Keratinocyte (primary cell): ENCODE results near the gene FAAP20. TPM values are rescaled to one million over a fixed set of nuclear protein-coding genes. Genes with fewer than 3 reads are reported as not detected.

ENCODE experiments used
- DNase-seq: peaks from one replicate; pipeline ENCODE4 v3.0.0-alpha.2; 2011; ENCODE audit warnings: low read depth, missing footprints, low spot score
- FAIRE-seq: peaks from 2 replicates; lab custom pipeline; 2011; peaks lifted over from hg19 to GRCh38; lab: Jason Lieb, UNC
- H2AFZ ChIP-seq: 2 replicates; pipeline ENCODE4 v1.6.0; 2012; ENCODE audit warnings: low read length, control low read depth, inconsistent platforms; ENCODE audit not compliant: control insufficient read depth
- H3K27ac ChIP-seq: 2 replicates; pipeline ENCODE4 v1.5.1; 2011; ENCODE audit warnings: low read length; ENCODE audit not compliant: control insufficient read depth, insufficient read depth
- H3K27me3 ChIP-seq: 3 replicates; pipeline ENCODE4 v1.6.0; 2011; ENCODE audit warnings: low read length; ENCODE audit not compliant: control insufficient read depth, insufficient read depth; ENCODE audit errors: extremely low read depth
- H3K36me3 ChIP-seq, 2 experiments: 2 replicates in 1 of 2; 3 replicates in 1 of 2; pipeline ENCODE4 v1.5.1; 2011; ENCODE audit warnings: low read length in 2 of 2, mild to moderate bottlenecking in 1 of 2; ENCODE audit not compliant: control insufficient read depth in 2 of 2, insufficient read depth in 2 of 2; ENCODE audit errors: extremely low read depth in 1 of 2
- H3K4me1 ChIP-seq: 3 replicates; pipeline ENCODE4 v1.5.1; 2011; ENCODE audit warnings: low read length; ENCODE audit not compliant: control insufficient read depth, insufficient read depth; ENCODE audit errors: extremely low read depth
- H3K4me2 ChIP-seq: 3 replicates; pipeline ENCODE4 v1.6.0; 2011; ENCODE audit warnings: low read depth, low read length; ENCODE audit not compliant: control insufficient read depth, insufficient read depth; ENCODE audit errors: extremely low read depth
- H3K4me3 ChIP-seq, 3 experiments: fragments of 200-600 bp in 1 of 3; sonication (generic) in 1 of 3; 2 replicates in 2 of 3; 3 replicates in 1 of 3; pipeline ENCODE4 v1.5.1; 2011 to 2016; ENCODE audit warnings: low read length in 3 of 3, mild to moderate bottlenecking in 3 of 3, control low read depth in 2 of 3, inconsistent platforms in 1 of 3, low read depth in 1 of 3, mixed read lengths in 1 of 3, mixed run types in 1 of 3, moderate library complexity in 1 of 3; ENCODE audit not compliant: control insufficient read depth in 2 of 3, insufficient read depth in 2 of 3; ENCODE audit errors: extremely low read depth in 1 of 3
- H3K79me2 ChIP-seq: 2 replicates; pipeline ENCODE4 v1.6.0; 2012; ENCODE audit warnings: low read length; ENCODE audit not compliant: control insufficient read depth, insufficient read depth
- H3K9ac ChIP-seq: 3 replicates; pipeline ENCODE4 v1.6.0; 2011; ENCODE audit warnings: low read length; ENCODE audit not compliant: control insufficient read depth, insufficient read depth; ENCODE audit errors: extremely low read depth
- H3K9me1 ChIP-seq: 3 replicates; pipeline ENCODE4 v1.6.0; 2011; ENCODE audit warnings: low read length; ENCODE audit not compliant: control insufficient read depth, insufficient read depth; ENCODE audit errors: extremely low read depth
- H3K9me3 ChIP-seq: 2 replicates; pipeline ENCODE4 v1.5.1; 2012; ENCODE audit warnings: low read depth, low read length; ENCODE audit not compliant: control insufficient read depth
- H4K20me1 ChIP-seq: 3 replicates; pipeline ENCODE4 v1.6.0; 2011; ENCODE audit warnings: low read length; ENCODE audit not compliant: control insufficient read depth, insufficient read depth; ENCODE audit errors: extremely low read depth
- CTCF ChIP-seq, 3 experiments: IDR thresholded peaks in 1 of 3; conservative IDR thresholded peaks in 1 of 3; optimal IDR thresholded peaks in 1 of 3; 2 replicates in 2 of 3; 3 replicates in 1 of 3; pipeline versions ENCODE3 to v1.5.1; 2011; ENCODE audit warnings: low read length in 3 of 3, mild to moderate bottlenecking in 3 of 3, moderate library complexity in 2 of 3, control low read depth in 1 of 3, inconsistent platforms in 1 of 3; ENCODE audit not compliant: insufficient read depth in 2 of 3; ENCODE audit errors: extremely low read depth in 1 of 3
- EZH2 ChIP-seq: IDR thresholded peaks from one replicate; pipeline ENCODE4 v1.6.1; 2012; ENCODE audit warnings: inconsistent platforms, mild to moderate bottlenecking, low read length, moderate library complexity
- dilution Hi-C: fragments of 300-500 bp; cut with MboI; formaldehyde crosslinking; loops from one replicate; pipeline ENCODE4 v1.7.0; 2020; ENCODE audit warnings: low sequenced_read_pairs; ENCODE audit not compliant: extremely low pct_ligation_motif_present
- polyA plus RNA-seq, 5 experiments: library from polyadenylated mRNA; depleted of rRNA in 3 of 5; stranded (reverse) in 3 of 5; stranded (forward) in 1 of 5; unstranded in 1 of 5; fragments of >200 nt; gene quantifications; 1 replicate in 1 of 5; 2 replicates in 3 of 5; 3 replicates in 1 of 5; pipeline versions ENCODE4 v1.2.1 to v1.2.3, GENCODE V29; 2011 to 2012; ENCODE audit warnings: missing spikeins in 2 of 5, low read depth in 1 of 5, low replicate concordance in 1 of 5

The FAAP20 gene
- polyA plus RNA-seq, 1 donor (not counting 4 experiments of a cell fraction or from before 2014, with no cell fraction given): 7.3 TPM

- TF ChIP-seq EZH2: no peak
- peak; percentile 86 to 95 (median 94) for TF ChIP-seq CTCF (optimal IDR thresholded peaks at IDR 0.05 in 1 of 3, IDR thresholded peaks at IDR 0.05 in 1 of 3, conservative IDR thresholded peaks at IDR 0.05 in 1 of 3; ENCODE audit: extremely low read depth in 1 of 3, insufficient read depth in 2 of 3, low read length in 3 of 3)
- peak overlapping the region; percentile 15 for H3K9ac ChIP-seq
- peak; percentile 25 for DNase-seq
- H3K4me2 ChIP-seq: peak overlapping the region; percentile 67
- no peaks in the 10 kb centered on the region for H3K9me1 ChIP-seq
- peaks cover 8% of the 10 kb centered on the region for H3K4me1 ChIP-seq
- H3K4me3 ChIP-seq: no peak overlapping the region
- H4K20me1 ChIP-seq: no peaks in the 10 kb centered on the region
- no peaks in the 10 kb centered on the region for H3K27me3 ChIP-seq
- H2AFZ ChIP-seq: peak overlapping the region; percentile 15
- dilution Hi-C loops: no loop called here
- peak; percentile 70 for FAIRE-seq
- peaks cover 4 to 28% of the 10 kb centered on the region in 2 experiments for H3K36me3 ChIP-seq
- H3K79me2 ChIP-seq: no peaks in the 10 kb centered on the region
- H3K9me3 ChIP-seq: no peaks in the 10 kb centered on the region
- H3K27ac ChIP-seq: no peak overlapping the region
These were observed 20.1 kb downstream of the FAAP20 start for GRCh38 chr1:2174348-2175054.

GRCh38 chr1:2173546-2174347 lies 20.8 kb downstream of the FAAP20 start:
- H3K4me1 ChIP-seq: peaks cover 8% of the 10 kb centered on the region
- DNase-seq: no peak
- H3K9me3 ChIP-seq: no peaks in the 10 kb centered on the region
- no peaks in the 10 kb centered on the region for H4K20me1 ChIP-seq
- no peak overlapping the region for H3K4me3 ChIP-seq
- H3K79me2 ChIP-seq: no peaks in the 10 kb centered on the region
- H3K4me2 ChIP-seq: no peak overlapping the region
- no peaks in the 10 kb centered on the region for H3K9me1 ChIP-seq
- no peak overlapping the region for H3K9ac ChIP-seq
- no peak overlapping the region for H3K27ac ChIP-seq
- H3K36me3 ChIP-seq: peaks cover 4 to 27% of the 10 kb centered on the region in 2 experiments
- dilution Hi-C loops: no loop called here
- H2AFZ ChIP-seq: no peak overlapping the region
- H3K27me3 ChIP-seq: no peaks in the 10 kb centered on the region
- no peak for TF ChIP-seq CTCF (optimal IDR thresholded peaks at IDR 0.05 in 1 of 3, IDR thresholded peaks at IDR 0.05 in 1 of 3, conservative IDR thresholded peaks at IDR 0.05 in 1 of 3; ENCODE audit: extremely low read depth in 1 of 3, insufficient read depth in 2 of 3, low read length in 3 of 3)
- no peak for FAIRE-seq
